ENCODE results near the gene CLIC4.

CLIC4 gene

DNA sequence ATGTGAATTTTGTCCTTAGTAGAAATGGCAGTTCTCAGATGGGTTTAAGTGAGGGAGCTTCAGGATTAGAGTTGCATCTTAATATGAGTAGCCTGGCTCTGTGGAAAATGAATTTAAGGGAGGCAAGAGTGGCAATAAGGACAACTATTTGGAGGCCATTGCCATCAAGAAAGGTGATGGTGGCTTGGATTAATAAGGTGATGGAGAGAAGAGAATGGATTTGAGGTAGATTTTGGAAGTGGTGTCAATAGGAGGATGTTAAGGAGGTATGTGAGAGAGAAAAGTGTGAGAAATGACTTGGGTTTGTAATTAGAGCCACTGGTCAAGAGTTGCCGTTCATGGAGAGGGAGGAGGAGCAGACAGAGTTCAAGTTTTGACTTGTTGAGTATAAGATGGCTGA, 16.3 kb downstream of the CLIC4 start:
- no peak for TF ChIP-seq JUND (IDR thresholded peaks at IDR 0.05; ENCODE audit: low read depth)
- in situ Hi-C loops (cut with HindIII; ENCODE audit: low pct_unique_long_range_greater_than_20kb, low sequenced_read_pairs): no loop called here
- no peak for DNase-seq (ENCODE audit: low read depth in 1 of 2, low spot score in 1 of 2)

DNA sequence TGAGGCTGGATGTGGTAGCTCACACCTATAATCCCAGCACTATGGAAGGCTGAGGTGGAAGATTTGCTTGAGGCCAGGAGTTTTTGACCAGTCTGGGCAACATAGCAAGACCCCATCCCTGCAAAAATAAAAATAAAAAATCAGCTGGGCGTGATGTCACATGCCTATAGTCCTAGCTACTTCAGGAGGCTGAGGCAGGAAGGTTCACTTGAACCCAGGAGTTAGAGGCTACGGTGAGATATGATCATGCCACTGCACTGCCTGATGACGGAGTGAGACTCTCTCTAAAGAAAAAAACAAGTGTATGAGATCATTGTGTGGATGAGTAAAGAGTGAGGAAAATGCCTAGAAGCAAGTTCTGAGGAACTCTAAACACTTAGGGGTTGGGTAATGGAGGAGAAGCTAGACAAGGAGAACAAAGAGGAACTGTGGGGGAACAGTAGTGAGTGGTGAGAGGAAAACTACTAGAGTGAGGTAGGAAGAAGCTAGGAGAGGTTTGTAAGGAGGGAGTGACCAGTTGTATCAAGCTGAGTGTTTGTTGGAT, 17.0 kb downstream of the CLIC4 start:
- no peak for TF ChIP-seq JUND (IDR thresholded peaks at IDR 0.05; ENCODE audit: low read depth)
- no peak for DNase-seq (ENCODE audit: low read depth in 1 of 2, low spot score in 1 of 2)
- in situ Hi-C loops (cut with HindIII; ENCODE audit: low pct_unique_long_range_greater_than_20kb, low sequenced_read_pairs): no loop called here

DNA sequence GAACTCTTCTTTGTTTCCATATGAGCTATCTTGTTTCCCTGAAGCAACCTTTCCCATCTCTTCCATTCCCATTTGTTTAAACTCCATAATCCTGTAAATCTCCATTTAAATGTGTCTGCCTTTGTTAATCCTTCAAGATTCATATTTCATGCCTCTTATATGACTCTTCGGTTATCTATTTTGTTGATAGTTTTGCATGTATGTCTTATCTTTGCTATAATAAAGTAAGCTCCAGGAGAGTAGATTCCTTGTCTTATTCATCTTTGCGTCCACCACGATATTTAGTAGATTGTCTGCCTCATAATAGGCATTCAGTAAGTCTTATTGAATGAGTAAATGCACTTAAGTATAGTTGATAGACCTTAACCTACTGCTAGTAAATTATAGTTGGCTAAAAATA, 18.4 kb downstream of the CLIC4 start:
- TF ChIP-seq JUND (IDR thresholded peaks at IDR 0.05; ENCODE audit: low read depth): no peak
- no peak for DNase-seq (ENCODE audit: low read depth in 1 of 2, low spot score in 1 of 2)
- in situ Hi-C loops (cut with HindIII; ENCODE audit: low pct_unique_long_range_greater_than_20kb, low sequenced_read_pairs): no loop called here

DNA sequence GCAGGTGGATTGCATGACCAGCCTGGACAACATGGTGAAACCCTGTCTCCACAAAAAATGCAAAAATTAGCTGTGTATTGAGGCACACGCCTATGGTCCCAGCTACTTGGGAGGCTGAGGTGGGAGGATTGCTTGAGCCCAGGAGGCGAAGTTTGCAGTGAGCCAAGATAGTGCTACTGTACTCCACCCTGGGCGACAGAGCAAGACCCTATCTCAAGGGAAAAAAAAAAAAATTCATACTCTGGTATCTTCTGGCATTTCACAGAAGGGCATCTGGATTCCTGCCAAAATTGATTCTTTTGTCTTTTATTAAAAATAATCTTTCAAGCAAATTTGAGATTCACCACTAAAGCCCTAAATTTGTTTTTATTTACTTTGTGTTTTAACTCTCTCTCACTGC, 19.2 kb downstream of the CLIC4 start:
- TF ChIP-seq JUND (IDR thresholded peaks at IDR 0.05; ENCODE audit: low read depth): no peak
- DNase-seq (ENCODE audit: low read depth in 1 of 2, low spot score in 1 of 2): no peak
- in situ Hi-C loops (cut with HindIII; ENCODE audit: low pct_unique_long_range_greater_than_20kb, low sequenced_read_pairs): no loop called here

DNA sequence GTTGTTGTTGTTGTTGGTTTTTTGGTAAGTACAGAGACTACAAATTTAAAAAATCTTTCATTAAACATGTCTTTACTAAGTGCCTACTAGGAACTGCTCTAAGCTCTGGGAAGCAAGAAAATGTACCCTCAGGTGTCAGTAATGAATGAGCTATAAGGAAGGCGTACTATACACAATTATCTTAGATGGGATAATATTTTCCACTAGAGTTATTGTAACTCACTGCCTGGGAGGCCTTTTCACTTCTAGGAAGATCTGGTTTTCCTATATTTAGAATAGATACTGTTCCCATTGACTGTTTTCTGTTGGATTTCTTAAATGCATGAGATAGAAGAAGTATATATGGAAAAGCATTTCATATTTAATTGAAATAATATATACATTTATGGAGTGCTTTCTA, 19.6 kb downstream of the CLIC4 start:
- no peak for TF ChIP-seq JUND (IDR thresholded peaks at IDR 0.05; ENCODE audit: low read depth)
- in situ Hi-C loops (cut with HindIII; ENCODE audit: low pct_unique_long_range_greater_than_20kb, low sequenced_read_pairs): no loop called here
- DNase-seq (ENCODE audit: low read depth in 1 of 2, low spot score in 1 of 2): no peak

DNA sequence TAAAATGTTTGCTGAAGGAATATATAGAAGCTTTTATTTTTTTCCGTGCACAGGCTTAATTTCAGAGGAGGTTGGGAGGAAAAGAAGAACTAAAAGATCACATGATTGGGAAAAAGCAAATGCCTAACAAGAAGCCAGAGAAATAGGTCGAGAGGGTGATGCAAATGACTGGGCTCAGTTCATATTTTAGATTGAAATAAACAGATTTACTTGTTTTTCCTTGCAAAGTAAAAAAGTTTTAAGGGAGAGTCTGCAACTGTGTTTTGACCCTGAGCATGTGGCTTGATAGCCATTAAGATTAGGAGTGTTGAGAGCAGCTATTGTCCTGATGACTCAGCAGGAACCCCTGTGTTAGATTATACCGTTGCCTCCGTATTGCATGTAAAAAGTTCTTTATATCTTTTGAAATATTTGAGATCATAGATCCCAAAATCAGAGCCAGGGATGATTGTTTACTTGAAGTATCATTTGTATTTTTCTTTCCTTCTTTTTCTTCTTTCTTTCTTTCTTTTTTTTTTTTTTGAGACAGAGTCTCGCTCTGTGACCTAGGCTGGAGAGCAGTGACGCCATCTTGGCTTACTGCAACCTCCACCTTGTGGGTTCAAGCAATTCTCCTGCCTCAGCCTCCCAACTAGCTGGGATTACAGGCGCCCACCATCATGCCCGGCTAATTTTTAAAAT, 20.2 kb downstream of the CLIC4 start:
- DNase-seq (ENCODE audit: low read depth in 1 of 2, low spot score in 1 of 2): no peak

DNA sequence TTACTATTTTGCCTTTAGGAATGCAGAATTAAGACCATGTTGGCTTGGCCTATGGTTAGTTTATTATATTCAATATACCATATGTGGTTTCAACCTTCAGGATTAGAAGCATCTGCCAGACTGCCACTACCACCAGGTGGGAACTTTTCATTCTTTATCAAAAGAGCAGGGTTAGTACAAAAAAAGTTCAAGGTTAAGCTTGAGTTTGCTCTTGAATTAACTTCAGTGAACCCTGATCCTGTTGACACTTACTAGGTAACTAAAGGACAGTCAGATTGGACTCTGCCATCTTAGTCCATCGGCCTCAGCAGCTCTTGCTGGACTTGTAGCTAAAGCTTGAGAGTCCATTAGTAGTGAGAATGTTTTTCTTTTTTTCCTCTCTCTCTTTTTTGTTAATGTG, 22.1 kb downstream of the CLIC4 start:
- TF ChIP-seq JUND (IDR thresholded peaks at IDR 0.05; ENCODE audit: low read depth): no peak
- no peak for DNase-seq (ENCODE audit: low read depth in 1 of 2, low spot score in 1 of 2)
- in situ Hi-C loops (cut with HindIII; ENCODE audit: low pct_unique_long_range_greater_than_20kb, low sequenced_read_pairs): no loop called here

More for the DNA sequence above, 20.2 kb downstream of the CLIC4 start:
- in situ Hi-C loops (cut with HindIII; ENCODE audit: low pct_unique_long_range_greater_than_20kb, low sequenced_read_pairs): no loop called here
- TF ChIP-seq JUND (IDR thresholded peaks at IDR 0.05; ENCODE audit: low read depth): no peak

DNA sequence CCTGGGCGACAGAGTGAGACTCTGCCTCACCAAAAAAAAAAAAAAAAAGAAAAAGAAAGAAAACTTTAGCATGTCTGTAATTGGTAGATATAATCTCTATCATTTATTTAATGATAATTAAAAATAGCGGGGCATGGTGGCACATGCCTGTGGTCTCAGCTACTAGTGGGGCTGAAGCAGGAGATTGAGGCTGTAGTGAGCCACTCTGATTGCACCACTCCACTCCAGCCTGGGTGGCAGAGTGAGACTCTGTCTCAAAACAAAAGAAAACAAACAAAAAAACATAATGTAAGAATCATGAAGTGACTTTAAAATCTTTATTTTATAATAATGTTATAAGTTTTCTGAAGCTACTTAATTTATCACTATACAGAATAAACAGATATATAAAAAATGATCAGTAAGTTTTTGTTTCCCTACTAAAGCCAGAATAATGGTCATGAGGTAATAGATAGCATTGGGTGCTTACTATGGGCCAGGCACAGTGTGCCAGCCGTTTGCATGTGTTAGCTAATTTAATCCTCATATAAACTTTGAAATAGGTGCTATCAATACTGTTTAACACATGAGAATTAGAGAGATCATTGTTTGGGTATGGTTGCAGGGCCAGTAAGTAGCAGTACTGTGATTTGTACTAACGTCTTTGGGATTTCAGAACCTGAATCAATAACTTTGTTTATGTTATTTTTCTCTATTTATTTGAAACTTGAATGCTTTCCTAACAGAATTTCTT, 23.8 kb downstream of the CLIC4 start:
- in situ Hi-C loops (cut with HindIII; ENCODE audit: low pct_unique_long_range_greater_than_20kb, low sequenced_read_pairs): no loop called here
- TF ChIP-seq JUND (IDR thresholded peaks at IDR 0.05; ENCODE audit: low read depth): no peak
- DNase-seq (ENCODE audit: low read depth in 1 of 2, low spot score in 1 of 2): no peak

DNA sequence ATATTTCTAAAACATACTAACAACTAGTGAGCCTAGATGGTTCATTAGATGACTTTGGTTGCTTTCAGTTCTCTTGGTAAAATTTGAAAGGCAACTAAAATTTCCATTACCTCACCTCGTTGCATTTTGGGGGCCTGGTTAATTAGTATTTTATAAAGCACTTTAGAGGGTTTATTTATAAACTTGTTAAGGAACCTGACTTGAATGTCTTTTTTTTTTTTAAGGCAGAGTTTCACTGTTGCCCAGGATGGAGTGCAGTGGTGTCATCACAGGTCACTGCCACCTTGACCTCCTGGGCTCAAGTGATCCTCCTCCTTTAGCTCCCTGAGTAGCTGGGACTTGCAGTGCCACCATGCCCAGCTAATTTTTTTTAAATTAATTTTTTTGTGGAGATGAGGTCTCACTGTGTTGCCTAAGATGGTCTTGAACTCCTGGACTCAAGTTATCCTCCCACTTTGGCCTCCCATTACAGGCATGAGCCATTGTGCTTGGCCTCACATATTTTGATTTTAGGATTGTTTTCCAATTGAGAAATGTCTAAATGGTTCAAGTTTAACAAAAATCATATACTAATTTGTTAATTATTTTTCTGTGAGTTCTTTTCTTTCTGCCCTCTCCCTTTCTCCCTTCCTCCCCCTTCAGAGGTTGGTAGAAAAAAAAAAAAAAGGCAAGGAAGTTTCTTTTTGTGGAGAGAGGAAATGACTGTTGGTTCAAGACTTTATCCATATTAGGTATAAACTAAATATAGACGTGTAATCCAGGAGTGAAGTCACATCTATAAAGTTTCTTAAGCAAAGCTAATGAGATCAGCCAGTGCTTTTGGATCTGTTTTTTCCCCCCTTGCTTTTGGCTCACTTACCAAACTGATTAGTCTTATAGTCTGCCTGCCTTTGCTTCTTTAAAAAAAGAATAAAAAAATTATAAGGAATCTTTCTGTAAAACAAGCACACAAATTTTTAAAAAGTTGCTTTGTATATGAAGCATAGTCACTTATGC, 24.7 kb downstream of the CLIC4 start:
- TF ChIP-seq JUND (IDR thresholded peaks at IDR 0.05; ENCODE audit: low read depth): no peak
- in situ Hi-C loops (cut with HindIII; ENCODE audit: low pct_unique_long_range_greater_than_20kb, low sequenced_read_pairs): no loop called here
- no peak for DNase-seq (ENCODE audit: low read depth in 1 of 2, low spot score in 1 of 2)

DNA sequence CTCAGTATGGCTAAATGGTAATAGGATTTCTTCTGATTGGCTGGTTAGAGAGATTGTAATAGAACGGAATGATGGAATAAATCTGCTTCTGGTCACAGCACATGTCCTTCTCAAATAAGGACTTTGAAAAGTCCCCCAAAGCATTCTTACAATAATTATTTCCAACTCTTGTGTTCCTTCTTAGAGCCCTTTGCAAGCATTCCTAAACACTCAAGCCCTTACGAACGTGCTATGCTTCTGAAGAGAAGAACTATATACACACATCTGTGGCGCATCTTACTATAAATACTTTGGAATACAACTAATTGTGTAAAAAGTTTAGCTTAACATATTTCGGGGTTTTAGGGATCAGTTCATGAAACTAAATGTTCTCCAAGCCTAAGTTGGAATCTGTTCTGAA, 25.6 kb downstream of the CLIC4 start:
- no peak for TF ChIP-seq JUND (IDR thresholded peaks at IDR 0.05; ENCODE audit: low read depth)
- in situ Hi-C loops (cut with HindIII; ENCODE audit: low pct_unique_long_range_greater_than_20kb, low sequenced_read_pairs): no loop called here
- no peak for DNase-seq (ENCODE audit: low read depth in 1 of 2, low spot score in 1 of 2)

DNA sequence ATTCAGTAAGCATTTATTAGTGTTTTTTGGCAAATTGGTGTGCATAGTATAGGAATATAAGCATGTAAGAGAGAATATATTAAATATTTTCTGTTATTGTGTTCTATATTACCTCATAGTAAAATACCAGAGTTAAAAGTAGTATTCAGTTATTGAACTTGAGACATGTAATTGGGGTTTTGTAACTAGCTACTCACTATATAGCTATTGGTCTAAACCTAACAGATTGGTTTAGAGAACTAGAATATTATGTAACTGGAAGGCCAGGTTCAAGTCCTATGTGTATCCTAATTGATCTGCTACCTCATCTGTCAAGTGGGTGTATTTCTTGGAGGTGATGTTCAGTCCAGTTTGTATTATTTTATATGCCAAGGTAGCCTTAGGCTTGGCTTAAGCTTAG, 26.3 kb downstream of the CLIC4 start:
- in situ Hi-C loops (cut with HindIII; ENCODE audit: low pct_unique_long_range_greater_than_20kb, low sequenced_read_pairs): no loop called here
- no peak for DNase-seq (ENCODE audit: low read depth in 1 of 2, low spot score in 1 of 2)
- no peak for TF ChIP-seq JUND (IDR thresholded peaks at IDR 0.05; ENCODE audit: low read depth)

DNA sequence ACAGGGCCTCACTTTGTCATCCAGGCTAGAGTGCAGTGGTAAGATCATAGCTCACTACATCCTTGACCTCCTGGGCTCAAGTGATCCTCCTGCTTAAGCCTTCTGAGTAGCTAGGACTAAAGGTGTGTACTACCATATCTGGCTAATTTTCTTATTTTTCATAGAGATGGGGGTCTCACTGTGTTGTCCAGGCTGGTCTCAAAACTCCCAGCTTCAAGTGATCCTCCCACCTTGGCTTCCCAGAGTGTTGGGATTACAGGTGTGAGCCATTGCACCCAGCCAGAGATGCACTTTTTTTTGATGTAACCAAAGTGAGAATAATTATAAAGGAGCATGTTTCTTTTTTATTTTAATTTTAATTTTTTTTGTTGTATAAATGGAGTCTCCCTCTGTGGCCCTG, 28.4 kb downstream of the CLIC4 start:
- in situ Hi-C loops (cut with HindIII; ENCODE audit: low pct_unique_long_range_greater_than_20kb, low sequenced_read_pairs): no loop called here
- no peak for TF ChIP-seq JUND (IDR thresholded peaks at IDR 0.05; ENCODE audit: low read depth)
- DNase-seq (ENCODE audit: low read depth in 1 of 2, low spot score in 1 of 2): no peak
